NCI-H1436 treated with DMSO at 0.1 percent for 48 hours (cell line): ENCODE data around the gene TPCN1.

Experiments
- DNase-seq: peaks from one replicate; lab custom pipeline; 2025; lab: John Stamatoyannopoulos, UW

TPCN1 gene

DNA sequence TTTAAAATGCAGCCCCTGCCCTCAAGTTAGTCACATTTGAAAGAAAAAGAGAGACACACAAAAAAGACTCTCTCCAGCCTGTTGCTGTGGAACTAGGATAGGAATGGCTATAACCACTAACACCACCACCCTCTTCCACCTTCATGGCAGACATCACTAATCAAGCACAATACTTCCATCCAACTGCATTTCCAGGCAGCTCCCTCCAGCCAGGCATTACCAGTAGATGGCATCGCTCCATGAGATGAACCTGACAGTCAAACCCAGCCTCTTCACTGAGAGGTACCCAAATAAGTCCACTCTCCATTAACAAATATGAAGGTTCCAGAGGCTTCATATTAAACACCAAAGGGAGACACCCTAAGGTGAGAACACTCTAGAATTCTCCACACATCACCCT is 89.2 kb downstream of the TPCN1 start:
- no peak for DNase-seq

DNA sequence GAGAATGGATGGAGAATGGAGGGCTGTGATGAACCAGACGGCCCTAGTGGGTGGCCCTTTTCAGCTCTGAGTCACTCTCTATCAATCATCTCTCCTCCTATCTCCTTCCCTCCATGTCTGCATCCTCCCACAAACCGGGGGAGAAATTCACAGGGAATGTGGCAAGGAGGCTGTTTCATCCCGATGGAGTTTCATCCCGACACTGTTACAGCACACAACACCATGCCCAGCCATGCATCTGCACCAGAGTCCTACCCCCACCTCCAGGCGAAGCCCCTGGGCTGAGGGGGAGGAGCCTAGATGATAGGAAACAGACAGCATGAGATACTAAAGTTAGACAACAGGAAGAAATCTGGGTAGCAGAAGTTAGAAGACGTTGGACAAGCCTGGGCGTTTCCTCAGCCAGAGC is 92.9 kb downstream of the TPCN1 start:
- no peak for DNase-seq

DNA sequence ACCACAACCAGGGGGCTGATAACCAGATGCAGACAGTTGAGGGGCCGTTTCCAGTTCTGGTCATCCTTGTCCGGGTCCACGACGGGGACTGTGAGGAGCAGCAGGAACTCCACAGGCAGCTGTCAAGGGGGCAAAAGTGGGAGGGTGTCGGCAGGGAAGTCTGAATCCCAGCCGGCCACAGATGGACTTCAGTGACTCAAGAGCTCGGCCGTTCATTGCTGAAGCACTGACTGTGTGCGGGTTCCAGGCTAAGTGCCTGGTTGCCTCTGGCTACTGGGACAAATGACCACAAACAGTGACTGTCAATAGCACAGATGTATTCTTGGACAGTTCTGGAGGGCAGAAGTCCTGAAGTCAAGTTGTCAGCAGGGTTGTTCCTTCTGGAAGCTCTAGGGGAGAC is 94.1 kb downstream of the TPCN1 start:
- DNase-seq, result no peak

DNA sequence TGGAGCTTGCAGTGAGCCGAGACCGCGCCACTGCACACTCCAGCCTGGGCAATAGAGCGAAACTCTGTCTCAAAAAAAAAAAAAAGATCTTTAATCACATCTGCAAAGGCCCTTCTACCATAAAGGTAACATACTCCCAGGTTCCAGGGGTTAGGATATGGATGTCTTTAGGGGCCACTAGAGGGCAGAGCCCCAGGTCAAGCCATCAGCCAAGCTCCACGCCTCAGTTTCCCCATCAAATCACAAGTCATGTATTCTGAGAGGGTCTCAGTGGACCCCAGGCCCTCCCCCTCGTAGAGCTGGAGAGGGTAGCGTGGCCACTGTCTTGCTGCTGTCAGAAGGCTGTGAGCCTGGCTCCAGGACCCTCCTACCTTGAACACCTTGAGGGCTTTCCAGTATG is 94.9 kb downstream of the TPCN1 start:
- DNase-seq, result no peak

DNA sequence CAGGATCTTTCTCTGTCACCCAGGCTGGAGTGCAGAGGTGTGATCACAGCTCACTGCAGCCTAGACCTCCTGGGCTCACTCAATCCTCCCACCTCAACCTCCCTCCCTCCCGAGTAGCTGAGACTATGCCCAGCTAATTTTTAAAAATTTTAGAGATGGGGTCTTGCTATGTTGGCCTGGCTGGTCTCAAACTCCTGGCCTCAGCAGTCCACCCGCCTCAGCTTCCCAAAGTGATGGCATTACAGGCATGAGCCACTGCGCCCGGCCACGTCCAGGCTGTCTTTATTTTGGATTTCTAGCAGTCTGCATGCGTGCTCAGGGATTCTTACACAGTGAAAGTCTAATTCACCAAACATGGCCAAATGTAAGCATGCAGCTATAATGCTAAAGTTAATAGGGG is 95.9 kb downstream of the TPCN1 start:
- DNase-seq, result no peak

DNA sequence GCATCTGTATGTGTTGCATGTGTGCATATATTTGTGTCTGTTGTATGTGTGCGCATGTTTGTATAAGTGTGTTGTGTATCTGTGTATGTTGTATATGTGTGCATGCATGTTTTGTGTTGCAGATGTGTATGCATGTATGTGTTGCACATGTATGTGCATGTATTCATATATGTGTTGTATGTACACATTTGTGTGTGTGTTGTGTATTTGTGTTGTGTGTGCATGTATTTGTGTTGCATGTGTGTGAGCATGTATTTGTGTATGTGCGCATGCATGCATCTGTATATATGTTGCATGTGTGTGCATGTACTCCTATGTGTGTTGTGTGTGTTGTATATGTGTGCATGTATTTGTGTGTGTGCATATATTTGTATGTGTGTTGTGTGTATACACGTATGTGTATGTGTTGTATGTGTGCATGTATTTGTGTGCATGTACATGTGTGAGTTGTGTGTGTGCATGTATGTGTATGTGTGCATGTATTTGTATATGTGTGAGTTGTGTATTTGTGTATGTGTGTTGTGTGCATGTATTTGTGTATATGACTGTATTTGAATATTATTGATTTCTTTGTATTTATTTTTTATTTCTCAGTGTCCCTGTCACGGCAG is 96.9 kb downstream of the TPCN1 start:
- DNase-seq, result no peak

DNA sequence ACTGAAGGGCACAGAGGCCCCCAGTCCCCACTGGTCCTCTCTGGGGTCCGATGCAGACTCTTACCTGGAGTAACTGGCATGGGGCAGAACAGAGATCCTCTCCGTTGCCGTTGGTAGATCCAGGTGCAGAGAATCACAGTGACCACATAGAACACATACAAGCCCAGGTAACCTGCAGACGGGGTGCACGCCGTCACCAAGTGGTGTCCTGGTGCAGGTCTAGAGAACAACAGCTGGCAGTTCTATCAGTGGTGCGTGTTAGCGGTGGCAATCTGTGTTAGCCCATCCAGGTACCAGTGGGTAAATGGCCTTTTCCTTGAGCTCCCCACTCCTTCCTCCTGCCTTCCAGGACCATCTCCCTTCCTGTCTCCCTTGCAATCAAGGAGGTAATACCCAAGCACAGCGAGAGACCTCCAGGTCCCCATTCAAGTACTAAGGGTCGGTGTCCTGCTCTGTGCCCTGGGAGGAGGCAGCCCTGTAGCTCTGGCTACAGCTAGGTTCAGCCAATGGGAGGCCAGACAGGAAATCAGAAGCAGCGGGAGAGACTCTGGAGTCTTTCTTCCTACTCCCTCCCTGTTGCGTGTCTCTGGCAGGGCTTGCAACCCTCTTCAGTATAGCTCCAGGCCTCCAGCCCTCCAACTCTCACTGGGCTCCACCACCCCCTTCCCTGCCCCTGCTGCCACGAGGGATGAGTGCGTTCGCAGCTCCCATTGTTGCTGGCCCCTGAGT is 97.8 kb downstream of the TPCN1 start:
- no peak for DNase-seq

DNA sequence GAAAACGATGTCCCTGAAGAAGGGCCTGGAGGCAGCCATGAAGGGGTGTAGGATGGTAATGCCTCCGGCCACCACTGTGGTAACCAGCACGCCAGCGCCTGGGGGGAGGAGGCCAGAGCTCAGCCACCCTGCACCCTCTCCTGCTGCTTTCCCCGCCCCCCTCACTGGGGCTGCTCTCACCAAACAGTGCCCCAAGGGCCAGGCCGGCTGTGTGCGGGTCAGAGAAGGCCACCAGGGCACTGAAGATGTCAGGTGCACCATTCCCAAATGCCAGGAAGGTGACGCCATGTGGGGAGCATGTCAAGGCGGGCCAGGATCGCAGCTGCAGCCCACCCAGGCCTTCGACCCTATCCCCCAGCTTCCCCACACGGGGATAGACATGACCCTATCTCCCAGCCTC is 99.1 kb downstream of the TPCN1 start:
- no peak for DNase-seq

DNA sequence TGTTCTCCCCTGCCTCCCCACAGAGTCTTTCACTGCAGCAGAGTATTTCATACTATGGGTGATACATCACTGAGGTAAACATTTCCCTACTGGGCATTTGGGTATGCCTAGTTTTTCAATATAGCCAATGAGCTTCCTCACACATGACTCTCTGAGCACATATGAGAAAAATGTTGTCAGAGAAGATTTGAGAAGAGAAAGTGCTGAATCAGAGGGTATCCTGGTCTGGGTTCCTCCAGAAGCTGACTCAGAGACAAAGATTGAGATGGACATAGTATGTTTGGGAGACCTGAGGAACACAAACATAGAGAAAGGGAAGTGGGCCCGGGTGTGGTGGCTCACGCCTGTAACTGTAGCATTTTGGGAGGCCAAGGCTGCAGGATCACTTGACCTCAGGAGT is 101.1 kb downstream of the TPCN1 start:
- DNase-seq, result no peak

DNA sequence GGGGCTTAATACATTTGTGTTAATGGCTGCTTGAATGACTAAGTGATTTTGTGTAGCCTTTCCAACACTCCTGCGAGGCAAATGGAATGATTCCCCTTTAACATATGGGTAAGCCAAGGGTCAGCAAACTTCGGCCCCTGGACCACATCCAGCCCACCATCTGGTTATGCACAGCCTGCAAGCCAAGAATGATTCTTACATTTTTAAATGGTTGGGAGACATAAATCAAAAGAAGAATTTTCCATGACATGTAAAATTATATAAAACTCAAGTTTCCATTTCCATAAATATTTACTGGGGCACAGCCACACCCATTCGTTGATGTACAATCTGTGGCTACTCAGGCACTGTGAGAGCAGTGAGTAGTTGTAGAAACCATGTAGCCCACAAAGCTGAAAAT is 104.7 kb downstream of the TPCN1 start:
- no peak for DNase-seq

DNA sequence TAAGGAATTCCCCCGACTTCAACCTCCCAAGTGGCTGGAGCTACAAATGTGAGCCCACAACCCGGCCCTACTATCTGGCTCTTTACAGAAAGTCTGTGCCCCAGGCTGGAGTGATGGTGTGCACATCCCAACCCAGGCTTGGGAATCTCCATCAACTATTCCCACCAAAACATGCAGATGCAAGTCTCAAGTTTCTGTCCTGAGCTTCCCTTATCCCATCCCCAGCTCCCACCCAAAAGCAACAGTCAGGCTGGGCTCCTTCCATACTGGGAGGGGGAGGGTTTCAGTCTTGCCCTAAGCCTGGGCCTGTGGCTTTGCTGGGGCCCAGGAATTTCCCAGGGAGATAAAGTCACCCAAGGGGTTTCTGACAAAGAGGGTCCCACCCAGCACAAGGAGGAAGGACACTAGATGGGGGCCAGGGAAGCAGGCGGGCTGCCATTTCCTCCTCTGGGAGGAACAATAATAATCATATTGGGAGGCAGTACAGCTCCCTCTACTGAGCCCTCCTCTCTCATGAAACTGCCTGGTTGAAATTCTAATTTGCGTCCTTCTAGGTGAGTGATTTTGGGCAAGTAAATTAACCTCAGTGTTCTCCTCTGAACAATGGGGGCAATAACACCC is 105.6 kb downstream of the TPCN1 start:
- DNase-seq, result no peak

DNA sequence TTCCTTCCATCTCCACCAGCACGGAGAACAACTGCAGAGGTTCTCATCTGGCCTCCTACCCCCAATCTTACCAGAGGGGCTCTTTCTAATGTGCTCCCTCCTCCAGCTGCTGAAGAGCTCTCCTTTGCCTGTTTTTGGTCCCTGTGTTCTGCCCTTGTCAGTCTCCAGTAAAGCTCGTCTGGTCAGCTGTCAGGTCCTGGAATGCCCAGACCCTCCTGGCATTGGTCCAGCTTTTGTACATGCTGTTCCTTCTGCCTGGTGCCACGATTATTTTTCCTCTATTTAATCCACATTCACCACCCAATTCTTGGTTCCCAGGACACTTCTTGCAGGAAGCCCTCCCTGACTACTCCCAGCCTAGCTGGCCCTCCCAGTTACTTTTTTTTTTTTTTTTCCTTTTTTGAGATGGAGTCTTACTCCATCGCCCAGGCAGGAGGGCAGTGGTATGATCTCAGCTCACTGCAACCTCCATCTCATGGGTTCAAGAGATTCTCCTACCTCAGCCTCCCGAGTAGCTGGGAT is 107.2 kb downstream of the TPCN1 start:
- no peak for DNase-seq

DNA sequence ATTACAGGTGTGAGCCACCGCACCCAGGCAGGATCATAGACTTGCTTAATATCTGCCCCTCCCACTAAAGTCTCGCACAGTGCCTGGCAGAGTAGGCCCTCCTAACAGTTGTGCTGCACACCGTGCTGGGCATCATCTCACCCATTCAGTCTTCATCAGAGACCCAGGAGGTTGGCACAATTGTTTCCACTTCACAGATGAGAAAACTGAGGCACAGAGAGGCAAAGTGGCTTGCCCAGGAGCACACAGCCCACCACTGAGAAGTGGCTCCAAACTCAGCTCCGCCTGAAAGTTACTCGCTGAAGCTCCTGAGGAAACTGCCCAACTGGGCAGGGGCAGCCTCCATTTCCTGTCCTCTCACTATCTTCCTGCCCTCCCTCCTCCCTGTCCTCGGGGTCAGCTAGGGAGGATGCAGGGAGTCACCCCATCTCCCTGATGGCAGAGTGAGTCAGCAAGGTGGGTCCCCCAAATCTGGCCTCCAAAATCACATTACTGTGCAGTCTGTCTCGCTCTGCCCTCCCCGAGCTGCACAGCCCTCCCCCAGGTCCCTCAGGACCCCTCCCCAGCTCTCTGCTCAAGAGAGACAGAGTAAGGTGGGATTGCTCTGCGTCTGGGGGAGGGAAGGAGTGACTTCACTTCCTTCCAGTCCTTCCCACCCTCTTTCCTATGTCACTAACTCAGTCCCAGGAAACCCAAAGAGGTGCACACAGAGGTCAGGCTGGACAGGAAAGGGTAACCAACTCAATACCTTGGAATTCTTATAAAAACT is 107.9 kb downstream of the TPCN1 start:
- DNase-seq, result no peak

DNA sequence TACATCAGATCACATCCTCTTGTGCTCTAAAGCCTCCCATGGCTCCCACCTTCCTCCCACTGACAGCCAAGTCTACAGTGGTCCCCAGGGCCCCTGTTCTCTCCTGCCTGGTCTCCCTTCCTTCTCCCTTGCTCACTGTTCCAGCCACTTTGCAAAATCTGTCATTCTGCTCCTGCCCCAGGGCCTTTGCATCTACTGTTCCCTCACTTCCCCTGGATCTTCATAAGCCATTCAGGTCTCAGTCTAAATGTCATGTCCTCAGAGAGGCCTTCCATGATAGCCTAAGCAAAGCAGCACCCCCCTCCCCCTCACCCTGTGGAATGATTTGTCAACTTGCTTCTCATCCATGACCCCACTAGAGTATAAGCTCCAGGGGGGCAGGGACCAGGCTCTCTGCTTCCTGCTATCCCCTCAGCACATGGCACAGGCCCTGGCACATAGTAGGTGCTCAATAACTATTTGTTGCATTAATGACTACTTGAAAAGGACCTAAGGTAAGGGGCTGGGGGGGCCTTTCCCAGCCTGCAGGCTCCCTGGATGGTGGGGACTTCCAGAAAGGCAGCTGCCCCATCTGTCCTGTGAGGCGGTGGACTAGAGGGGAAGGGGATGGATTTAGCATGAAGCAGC is 108.6 kb downstream of the TPCN1 start:
- DNase-seq, result no peak

DNA sequence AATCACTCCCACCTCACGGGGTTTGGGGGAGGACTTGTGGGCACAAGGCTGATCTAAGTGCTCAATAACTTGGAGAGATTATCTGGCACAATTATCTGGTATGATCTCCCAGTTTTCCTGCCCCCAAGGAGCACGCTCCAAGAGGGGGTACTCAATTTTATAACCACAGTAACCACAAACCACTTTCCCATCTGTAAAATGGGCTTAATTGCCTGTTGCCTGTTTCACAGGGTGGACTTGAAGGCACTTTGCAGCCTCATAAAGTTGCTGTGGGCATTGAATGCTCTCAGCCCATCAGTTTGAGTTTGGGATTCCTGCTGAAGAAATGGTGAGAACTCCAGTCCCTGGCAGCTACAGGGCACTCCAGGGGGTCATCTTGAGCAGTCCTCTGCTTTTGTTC is 109.2 kb downstream of the TPCN1 start:
- DNase-seq, result no peak

DNA sequence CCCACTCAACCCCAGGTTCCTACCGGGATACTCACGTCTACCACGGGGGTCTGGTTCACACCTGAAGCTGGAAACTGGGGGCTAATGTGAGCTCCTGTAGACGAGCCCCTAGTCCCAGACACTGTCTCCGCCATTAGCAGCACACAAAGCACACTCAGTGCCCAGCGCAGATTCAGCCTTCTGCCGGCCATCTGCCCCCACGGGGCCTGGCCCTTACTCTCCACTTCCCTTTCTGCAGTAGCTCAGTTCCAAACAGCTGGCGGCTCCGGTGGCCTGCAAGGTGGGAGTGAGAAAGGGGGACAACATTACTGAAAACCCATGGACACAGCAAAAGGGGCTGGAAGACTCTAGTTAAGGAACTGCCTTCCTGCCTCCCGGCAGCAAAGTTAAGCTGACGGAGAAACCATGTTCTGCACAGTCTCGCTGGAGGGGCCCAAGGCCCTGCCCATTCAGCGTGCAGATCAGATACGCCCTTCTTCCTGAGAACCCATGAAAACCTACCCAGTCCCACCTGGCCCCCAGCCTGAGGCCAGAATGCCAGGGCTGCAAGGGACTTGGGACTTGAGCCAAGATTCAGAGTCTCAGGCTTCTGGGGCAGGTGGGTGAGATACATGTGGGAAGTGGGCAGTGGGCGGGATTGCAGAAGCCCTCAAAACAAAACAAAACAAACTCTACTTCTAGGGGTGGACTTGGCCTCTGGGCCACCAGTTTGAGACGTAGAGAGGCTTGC is 111.6 kb downstream of the TPCN1 start:
- no peak for DNase-seq

DNA sequence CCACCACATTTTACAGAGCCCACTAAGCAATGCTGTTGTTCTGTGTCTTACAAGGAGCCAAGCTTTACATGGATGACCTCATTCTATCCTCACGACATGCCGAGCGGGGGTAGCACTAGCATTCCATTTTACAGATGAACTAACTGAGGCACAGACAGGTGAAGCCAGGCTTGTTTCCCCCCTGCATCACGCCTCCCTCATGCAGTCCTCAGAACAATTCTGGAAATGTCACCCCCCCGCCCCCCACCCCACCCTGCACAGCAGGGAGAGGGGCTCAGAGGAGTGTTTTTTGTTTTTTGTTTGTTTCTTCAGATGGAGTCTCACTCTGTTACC is 112.1 kb downstream of the TPCN1 start:
- no peak for DNase-seq

DNA sequence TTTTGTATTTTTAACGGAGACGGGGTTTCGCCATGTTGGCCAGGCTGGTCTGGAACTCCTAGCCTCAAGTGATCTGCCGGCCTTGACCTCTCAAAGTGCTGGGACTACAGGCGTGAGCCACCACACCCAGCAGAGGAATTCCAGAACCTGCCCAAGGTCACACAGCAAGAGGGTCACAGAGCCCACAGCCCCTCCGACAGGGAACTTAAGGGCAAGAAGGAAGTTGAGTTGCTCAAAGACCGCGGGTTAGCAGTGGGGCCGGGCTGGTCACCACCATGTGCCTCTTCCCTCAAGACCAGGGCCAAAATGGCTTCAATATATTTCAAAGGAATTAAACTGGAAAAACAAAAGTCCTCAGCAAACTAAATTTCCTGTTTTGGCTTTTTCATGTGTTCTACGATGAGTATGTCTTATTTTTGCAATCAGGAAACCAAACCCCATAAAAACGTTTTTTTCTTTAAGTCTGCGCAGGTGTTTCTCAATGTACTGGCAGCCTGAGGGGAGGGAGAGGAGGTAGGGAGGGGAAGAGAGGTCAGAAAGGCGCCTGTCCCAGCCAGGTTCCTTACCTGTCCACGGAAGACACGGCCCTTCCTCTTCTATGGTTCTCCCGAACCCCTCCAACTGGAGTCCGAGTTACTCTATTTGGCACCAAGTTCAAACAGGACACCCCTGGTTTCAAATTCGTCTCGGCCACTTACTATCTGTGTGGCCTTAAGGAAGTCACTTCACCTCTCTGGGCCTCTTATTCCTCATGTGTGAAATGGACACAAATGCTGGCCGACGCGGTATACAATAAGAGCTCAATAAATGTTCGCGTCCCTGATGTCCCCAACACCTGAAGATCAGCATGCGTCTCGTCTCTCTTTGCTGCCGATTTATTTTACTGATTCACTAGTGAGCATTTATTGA is 112.9 kb downstream of the TPCN1 start:
- DNase-seq, result no peak

DNA sequence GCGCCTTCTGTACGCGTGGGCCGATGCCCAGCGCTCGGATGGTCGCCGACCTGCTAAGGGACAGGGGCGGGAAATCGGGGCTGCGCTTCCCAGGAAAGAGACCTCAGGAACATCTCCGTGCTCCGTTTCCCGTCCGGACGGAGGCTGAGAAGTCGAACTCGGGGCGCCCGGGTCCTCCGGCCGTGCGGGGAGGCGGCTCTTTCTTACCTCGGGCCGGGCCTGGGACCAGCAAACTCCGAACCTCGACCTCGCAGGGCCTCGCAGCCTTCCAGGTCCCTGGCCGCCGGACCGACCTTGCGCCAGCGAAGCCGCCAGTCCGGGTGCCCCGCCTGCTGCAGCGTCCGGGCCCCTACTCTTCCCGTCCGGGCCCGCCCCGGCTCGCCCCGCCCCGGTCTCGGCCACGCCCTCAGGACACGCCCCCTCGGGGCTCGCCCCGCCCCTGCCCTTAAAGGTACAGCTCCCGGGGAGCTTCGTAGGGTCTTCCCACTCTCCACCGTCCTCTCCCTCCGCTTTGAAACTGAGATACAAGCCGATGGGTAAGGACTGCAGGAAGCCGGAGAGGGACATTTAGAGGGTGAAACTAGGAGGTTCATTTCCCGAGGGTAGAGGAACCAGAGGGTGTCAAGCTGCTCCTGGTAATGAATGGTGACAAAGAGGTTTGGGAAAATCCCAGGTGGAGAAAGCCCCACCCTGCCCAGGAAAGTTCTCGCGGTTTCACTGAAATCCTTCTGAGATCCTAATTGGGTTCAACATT is 113.7 kb downstream of the TPCN1 start, which contains the start of gene SLC8B1:
TSS of gene SLC8B1 (minus strand) at position 324 of the 754 bp plus-strand sequence. CDS start 2,231 bp downstream, outside the sequence.
- DNase-seq, result no peak

DNA sequence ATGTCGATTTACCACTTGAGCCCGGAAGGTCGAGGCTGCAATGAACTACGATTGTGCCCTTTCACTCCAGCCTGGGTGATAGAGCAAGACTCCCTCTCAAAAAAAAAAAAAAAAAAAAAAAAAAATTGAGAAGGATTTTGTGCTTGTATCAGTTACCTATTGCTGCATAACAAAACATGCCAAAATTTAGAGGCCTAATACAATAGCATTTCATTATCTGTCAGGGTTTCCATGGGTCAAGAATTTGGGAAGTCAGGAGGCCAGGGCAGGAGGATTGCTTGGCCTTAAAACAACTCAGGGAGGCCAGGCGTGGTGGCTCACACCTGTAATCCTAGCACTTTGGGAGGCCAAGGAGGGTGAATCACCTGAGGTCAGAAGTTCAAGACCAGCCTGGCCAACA is 118.3 kb downstream of the TPCN1 start:
- no peak for DNase-seq
